Bronchial epithelial cell (primary cell): ENCODE measurements around the gene RUNX2. TPM values are rescaled to one million over a fixed set of nuclear protein-coding genes. Genes with fewer than 3 reads are reported as not detected.

ENCODE experiments used
- DNase-seq: peaks from one replicate; pipeline ENCODE4 v3.0.0-alpha.2; 2010; ENCODE audit warnings: low read depth
- FAIRE-seq: peaks from 2 replicates; lab custom pipeline; 2011; peaks lifted over from hg19 to GRCh38; lab: Jason Lieb, UNC
- H3K27me3 ChIP-seq: 2 replicates; pipeline ENCODE4 v1.5.1; 2011; ENCODE audit warnings: low read length; ENCODE audit not compliant: control insufficient read depth, insufficient read depth
- H3K36me3 ChIP-seq: 2 replicates; pipeline ENCODE4 v1.5.1; 2011; ENCODE audit warnings: low read length; ENCODE audit not compliant: control insufficient read depth, insufficient read depth
- H3K4me3 ChIP-seq: 2 replicates; pipeline ENCODE4 v1.5.1; 2011; ENCODE audit warnings: mild to moderate bottlenecking, low read depth, low read length, control low read depth
- CTCF ChIP-seq: IDR thresholded peaks from 2 replicates; pipeline ENCODE4 v1.5.1; 2011; ENCODE audit warnings: mild to moderate bottlenecking, moderate library complexity, low read length, control low read depth, inconsistent platforms; ENCODE audit not compliant: insufficient read depth, severe bottlenecking
- total RNA-seq: library from RNA; depleted of rRNA; stranded (reverse); fragments of >200 nt; gene quantifications from 2 replicates; pipeline ENCODE4 v1.2.1, GENCODE V29; 2014

RUNX2 gene
- total RNA-seq, 1 donor from 2014 or later = 0.79 TPM

GRCh38 chr6:45454008-45454911 is 126.1 kb downstream of the RUNX2 start:
- no peak for FAIRE-seq
- no peak overlapping the region for H3K4me3 ChIP-seq
- no peaks in the 10 kb centered on the region for H3K27me3 ChIP-seq
- peak; percentile 43 for DNase-seq
- H3K36me3 ChIP-seq = no peaks in the 10 kb centered on the region
- no peak for TF ChIP-seq CTCF

- no peak overlapping the region for H3K4me3 ChIP-seq
- TF ChIP-seq CTCF = no peak
- no peak for FAIRE-seq
Measured at GRCh38 chr6:45455408-45455807, 127.3 kb downstream of the RUNX2 start.

GRCh38 chr6:45457141-45457540 is 129.0 kb downstream of the RUNX2 start:
- DNase-seq (peak; percentile 74), FAIRE-seq (no peak)
- Histone ChIP-seq H3K27me3 (no peaks in the 10 kb centered on the region), H3K36me3 (no peaks in the 10 kb centered on the region), H3K4me3 (no peak overlapping the region)
- no peak for TF ChIP-seq CTCF

More at GRCh38 chr6:45455408-45455807, 127.3 kb downstream of the RUNX2 start:
- no peak for DNase-seq
- Histone ChIP-seq H3K36me3 (no peaks in the 10 kb centered on the region), H3K27me3 (no peaks in the 10 kb centered on the region)

GRCh38 chr6:45458672-45459071 is 130.5 kb downstream of the RUNX2 start:
- H3K4me3 ChIP-seq = no peak overlapping the region
- H3K27me3 ChIP-seq = no peaks in the 10 kb centered on the region
- no peaks in the 10 kb centered on the region for H3K36me3 ChIP-seq
- FAIRE-seq = no peak
- DNase-seq = no peak
- no peak for TF ChIP-seq CTCF

GRCh38 chr6:45460166-45460565 is 132.0 kb downstream of the RUNX2 start:
- TF ChIP-seq CTCF = no peak
- Histone ChIP-seq H3K36me3 (no peaks in the 10 kb centered on the region), H3K27me3 (no peaks in the 10 kb centered on the region), H3K4me3 (no peak overlapping the region)
- FAIRE-seq (no peak), DNase-seq (no peak)
